Measurements from ENCODE around the gene BTNL3.
"Not testable (repeated sequence)": the region's sequence is repeated elsewhere in the genome, so short reads cannot be mapped to it uniquely, and the experiment has no call there.

BTNL3 gene, protein sequence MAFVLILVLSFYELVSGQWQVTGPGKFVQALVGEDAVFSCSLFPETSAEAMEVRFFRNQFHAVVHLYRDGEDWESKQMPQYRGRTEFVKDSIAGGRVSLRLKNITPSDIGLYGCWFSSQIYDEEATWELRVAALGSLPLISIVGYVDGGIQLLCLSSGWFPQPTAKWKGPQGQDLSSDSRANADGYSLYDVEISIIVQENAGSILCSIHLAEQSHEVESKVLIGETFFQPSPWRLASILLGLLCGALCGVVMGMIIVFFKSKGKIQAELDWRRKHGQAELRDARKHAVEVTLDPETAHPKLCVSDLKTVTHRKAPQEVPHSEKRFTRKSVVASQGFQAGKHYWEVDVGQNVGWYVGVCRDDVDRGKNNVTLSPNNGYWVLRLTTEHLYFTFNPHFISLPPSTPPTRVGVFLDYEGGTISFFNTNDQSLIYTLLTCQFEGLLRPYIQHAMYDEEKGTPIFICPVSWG

GRCh38 chr5:180988592-180988991 lies at the start of gene BTNL3:
Gene BTNL3 (plus strand): TSS chr5:180988846. CDS start chr5:180989029, 183 bp downstream.
- no peak for DNase-seq
- no peak for ATAC-seq

- DNase-seq (no peak), ATAC-seq (no peak)
Measured at GRCh38 chr5:180950291-180950949, 38.2 kb upstream of the BTNL3 start.

GRCh38 chr5:180959661-180960060 lies 29.0 kb upstream of the BTNL3 start:
- no peak for ATAC-seq
- DNase-seq = no peak

DNA sequence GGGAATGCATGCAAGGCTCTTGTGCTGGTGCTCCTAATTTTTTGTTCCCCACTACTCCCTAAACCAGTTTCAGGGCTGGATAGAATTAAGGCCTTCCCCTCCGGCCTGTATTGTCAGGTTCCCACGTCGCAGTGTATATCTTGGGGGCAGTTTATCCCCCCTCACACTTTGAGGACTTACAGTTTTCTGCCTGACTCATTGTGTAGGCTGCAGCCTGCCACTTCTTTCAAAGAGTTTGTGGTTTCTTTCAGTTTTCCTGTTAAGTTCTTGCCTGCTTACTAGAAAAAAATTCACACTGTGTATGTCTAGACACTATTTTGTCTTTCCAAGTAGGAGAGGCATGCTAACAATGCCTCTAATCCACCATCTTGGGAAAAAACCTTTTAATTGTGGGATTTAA lies 28.4 kb upstream of the BTNL3 start:
- DNase-seq (no peak), ATAC-seq (peak; percentile 81)

- ATAC-seq = no peak
- no peak for DNase-seq
Measured at GRCh38 chr5:180969406-180969805, 19.2 kb upstream of the BTNL3 start.

DNA sequence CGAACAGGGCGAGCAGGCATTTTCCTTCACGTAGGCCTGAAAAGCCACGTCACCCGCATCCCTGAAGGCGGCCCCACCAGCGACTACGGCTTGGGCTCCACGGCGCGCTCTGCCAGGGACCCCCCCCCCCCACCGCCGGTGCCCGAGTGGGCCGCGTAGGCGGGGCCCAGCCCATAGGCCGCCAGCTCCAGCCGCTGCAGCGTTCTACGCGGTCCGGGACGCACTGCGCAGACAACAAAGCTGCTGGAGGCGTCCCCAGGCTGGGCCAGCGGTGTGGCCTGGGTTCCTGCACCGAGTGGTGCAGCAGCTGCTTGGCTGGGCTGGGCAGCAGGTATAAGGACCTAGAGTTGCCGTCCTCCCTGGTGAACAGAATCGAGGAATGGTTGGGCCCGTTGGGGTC lies 18.3 kb upstream of the BTNL3 start:
- DNase-seq (no peak), ATAC-seq (no peak)

- ATAC-seq = no peak
- no peak for DNase-seq
Measured at GRCh38 chr5:180970875-180971274, 17.8 kb upstream of the BTNL3 start.

- no peak for DNase-seq
- ATAC-seq = no peak
Measured at GRCh38 chr5:180974612-180975315, 13.9 kb upstream of the BTNL3 start.

GRCh38 chr5:180975338-180975737 lies 13.3 kb upstream of the BTNL3 start:
- ATAC-seq (peak; percentile 76), DNase-seq (peak; percentile 10)

DNA sequence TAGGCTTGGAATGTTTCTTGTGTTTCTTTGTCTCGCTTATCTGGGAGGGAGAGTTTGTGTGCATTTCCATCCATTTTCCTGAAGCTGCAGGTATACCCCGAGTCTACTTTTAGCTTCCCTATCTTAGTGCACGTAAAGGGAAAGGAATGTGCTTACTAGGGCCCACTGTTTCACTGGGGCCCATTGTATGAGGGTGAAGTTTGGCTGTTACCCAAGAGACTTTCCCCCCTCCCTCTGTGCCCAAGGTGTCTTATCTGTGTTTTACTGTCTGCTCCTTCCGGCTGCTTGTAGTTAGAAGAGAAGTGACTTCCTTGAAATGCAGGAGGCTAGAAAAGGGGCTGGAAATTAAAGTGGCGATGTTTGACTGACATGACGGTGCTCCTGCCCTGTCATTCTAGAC lies 12.1 kb upstream of the BTNL3 start:
- ATAC-seq (no peak), DNase-seq (no peak)

DNA sequence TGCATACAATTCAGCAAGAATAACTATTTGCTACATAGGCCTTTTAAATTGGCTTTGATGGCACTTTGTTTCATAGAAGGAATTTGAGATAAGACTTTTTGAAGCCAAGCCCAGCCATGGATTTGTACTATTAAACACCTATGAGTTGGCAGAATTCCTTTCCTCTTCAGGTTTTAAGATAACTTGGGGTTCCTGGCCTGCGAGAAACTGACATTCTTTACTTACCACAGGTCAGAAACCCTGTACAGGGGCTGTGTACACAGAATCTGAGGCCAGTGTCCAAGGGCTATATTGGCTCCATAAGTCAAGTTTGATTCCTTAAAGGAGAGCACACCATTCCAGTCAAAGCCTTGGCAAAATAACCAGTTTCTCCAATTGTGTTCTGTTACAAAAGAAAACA lies 10.8 kb upstream of the BTNL3 start:
- DNase-seq = no peak
- no peak for ATAC-seq

GRCh38 chr5:180982008-180982741 lies 6.5 kb upstream of the BTNL3 start:
- ATAC-seq (no peak), DNase-seq (no peak)

DNA sequence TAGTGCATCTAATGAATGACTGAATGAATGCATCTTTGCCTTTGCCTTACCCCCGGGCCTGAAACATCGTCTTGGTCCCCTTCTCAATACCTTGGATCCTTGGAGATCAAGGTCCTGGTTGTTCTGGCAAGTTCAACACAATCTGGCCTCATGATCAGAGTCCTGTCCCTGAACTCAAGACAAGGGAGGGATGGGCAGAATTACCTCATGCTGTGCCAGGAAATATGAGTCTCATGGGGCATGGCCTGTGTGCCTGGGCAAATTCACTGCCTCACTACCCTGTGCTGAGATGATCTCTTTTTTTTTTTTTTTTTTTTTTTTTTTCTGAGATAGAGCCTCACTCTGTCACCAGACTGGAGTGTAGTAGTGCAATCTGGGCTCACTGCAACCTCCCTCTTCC lies 630 bp upstream of the BTNL3 start:
- no peak for DNase-seq
- no peak for ATAC-seq

GRCh38 chr5:180990086-180990881 lies 1.6 kb downstream of the BTNL3 start:
- ATAC-seq (no peak), DNase-seq (no peak)

DNA sequence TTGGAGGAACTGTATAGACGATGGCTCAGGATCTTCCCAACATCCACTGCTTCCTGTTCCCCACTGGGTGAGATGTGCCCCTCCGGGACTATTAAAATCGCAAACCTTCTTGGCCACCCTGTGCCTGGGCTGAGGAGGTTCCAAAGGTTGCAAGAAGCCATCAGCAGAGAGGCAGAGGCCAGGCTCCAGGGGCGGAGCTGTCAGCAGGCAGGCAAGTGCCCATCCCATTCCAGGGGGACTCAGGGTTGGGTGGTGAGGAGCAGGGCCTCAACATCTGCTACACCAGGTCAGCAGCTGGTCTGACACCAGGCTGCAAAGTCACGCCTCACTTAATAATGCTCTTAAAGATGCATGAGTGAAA lies 2.2 kb downstream of the BTNL3 start:
- no peak for DNase-seq

GRCh38 chr5:181001947-181002346 lies 13.3 kb downstream of the BTNL3 start:
- DNase-seq = no peak
- no peak for ATAC-seq

More for the DNA sequence above, 2.2 kb downstream of the BTNL3 start:
- no peak for ATAC-seq

DNA sequence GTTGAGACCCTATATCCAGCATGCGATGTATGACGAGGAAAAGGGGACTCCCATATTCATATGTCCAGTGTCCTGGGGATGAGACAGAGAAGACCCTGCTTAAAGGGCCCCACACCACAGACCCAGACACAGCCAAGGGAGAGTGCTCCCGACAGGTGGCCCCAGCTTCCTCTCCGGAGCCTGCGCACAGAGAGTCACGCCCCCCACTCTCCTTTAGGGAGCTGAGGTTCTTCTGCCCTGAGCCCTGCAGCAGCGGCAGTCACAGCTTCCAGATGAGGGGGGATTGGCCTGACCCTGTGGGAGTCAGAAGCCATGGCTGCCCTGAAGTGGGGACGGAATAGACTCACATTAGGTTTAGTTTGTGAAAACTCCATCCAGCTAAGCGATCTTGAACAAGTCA lies 17.1 kb downstream of the BTNL3 start:
- ATAC-seq (no peak), DNase-seq (no peak)

GRCh38 chr5:181008136-181008535 lies 19.5 kb downstream of the BTNL3 start:
- ATAC-seq = no peak
- no peak for DNase-seq

- ATAC-seq, DNase-seq: not testable (repeated sequence)
Measured at GRCh38 chr5:181010018-181010417, 21.4 kb downstream of the BTNL3 start.

DNA sequence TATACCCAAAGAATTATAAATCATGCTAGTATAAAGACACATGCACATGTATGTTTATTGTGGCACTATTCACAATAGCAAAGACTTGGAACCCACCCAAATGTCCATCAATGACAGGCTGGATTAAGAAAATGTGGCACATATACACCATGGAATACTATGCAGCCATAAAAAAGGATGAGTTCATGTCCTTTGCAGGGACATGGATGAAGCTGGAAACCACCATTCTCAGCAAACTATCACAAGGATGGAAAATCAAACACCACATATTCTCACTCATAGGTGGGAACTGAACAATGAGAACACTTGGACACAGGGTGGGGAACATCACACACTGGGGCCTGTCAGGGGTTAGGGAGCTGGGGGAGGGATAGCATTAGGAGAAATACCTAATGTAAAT lies 26.0 kb downstream of the BTNL3 start:
- ATAC-seq, DNase-seq: not testable (repeated sequence)

DNA sequence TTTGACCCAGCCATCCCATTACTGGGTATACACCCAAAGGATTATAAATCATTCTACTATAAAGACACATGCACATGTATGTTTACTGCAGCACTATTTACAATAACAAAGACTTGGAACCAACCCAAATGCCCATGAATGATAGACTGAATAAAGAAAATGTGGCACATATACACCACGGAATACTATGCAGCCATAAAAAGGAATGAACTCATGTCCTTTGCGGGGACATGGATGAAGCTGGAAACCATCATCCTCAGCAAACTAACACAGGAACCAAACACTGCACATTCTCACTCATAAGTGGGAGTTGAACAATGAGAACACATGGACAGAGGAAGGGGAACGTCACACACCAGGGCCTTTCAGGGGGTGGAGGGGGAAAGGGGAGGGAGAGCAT lies 28.8 kb downstream of the BTNL3 start:
- not testable (repeated sequence) for ATAC-seq, DNase-seq

All from stimulated activated naive CD8-positive, alpha-beta T cell treated with anti-CD3 and anti-CD28 coated beads, Interleukin-15, Interleukin-2, amounts not matched to agents 100 U/mL and 50 U/mL, for 24 hours (primary cell).